Psoas muscle (tissue), 8 donors: Measurements from ENCODE around the gene SIL1. TPM values are rescaled to one million over a fixed set of nuclear protein-coding genes. Genes with fewer than 3 reads are reported as not detected.

Experiments
- ATAC-seq, 4 donors: fragments of 200-7000 bp; cut with Tn5 transposase; one replicate each; pipeline ENCODE4 v1.9.1; 2020; ENCODE audit warnings: moderate library complexity in 3 of 4, mild to moderate bottlenecking in 2 of 4
- DNase-seq, 2 donors: peaks; one replicate each; pipeline ENCODE4 v3.0.0-alpha.2; 2020
- H3K27ac ChIP-seq: fragments of 200-600 bp; one replicate; pipeline ENCODE4 v1.8.0; 2022
- H3K27me3 ChIP-seq, 3 donors: fragments of 200-600 bp in 1 of 3; one replicate each; pipeline versions ENCODE4 v1.6.1 to v1.8.0; 2013 to 2022; ENCODE audit warnings: low read length in 2 of 3, mild to moderate bottlenecking in 2 of 3, moderate library complexity in 1 of 3; ENCODE audit not compliant: insufficient read depth in 3 of 3
- H3K36me3 ChIP-seq, 2 donors: fragments of 200-600 bp in 1 of 2; one replicate each; pipeline versions ENCODE4 v1.6.1 to v1.8.0; 2013 to 2022; ENCODE audit warnings: low read depth in 1 of 2, mild to moderate bottlenecking in 1 of 2, moderate library complexity in 1 of 2; ENCODE audit not compliant: insufficient read depth in 1 of 2
- H3K4me1 ChIP-seq: fragments of 200-600 bp; one replicate; pipeline ENCODE4 v1.8.0; 2022
- H3K4me3 ChIP-seq: fragments of 200-600 bp; one replicate; pipeline ENCODE4 v1.8.0; 2022; ENCODE audit warnings: mild to moderate bottlenecking
- H3K9me3 ChIP-seq: fragments of 200-600 bp; one replicate; pipeline ENCODE4 v1.8.0; 2022
- CTCF ChIP-seq: fragments of 200-600 bp; IDR thresholded peaks from one replicate; pipeline ENCODE4 v1.8.0; 2022; ENCODE audit warnings: antibody characterized with exemption
- WGBS, 3 donors: extraction: QIAGEN DNeasy Blood & Tissue Kit; methylation state at CpG; one replicate each; pipeline versions ENCODE4 v1.1.6 to v1.1.7; 2013; 5-methylcytosine and 5-hydroxymethylcytosine counted together
- intact Hi-C, 2 donors: fragments of 100-400 bp; cut with DNase I; formaldehyde crosslinking; loops; one replicate each; pipeline versions ENCODE4 v1.11.0 to v1.14.2; 2022
- polyA plus RNA-seq, 3 donors: library from polyadenylated mRNA; stranded (reverse); fragments of 200-250 nt; gene quantifications; one replicate each; pipeline ENCODE4 v1.2.3, GENCODE V29; 2013
- total RNA-seq, 4 donors: library from RNA; stranded (reverse); fragmentation: NEBNext Ultra II Directional in 2 of 4; extraction: Animal tissue kit (Norgen Biotek cat#: 25700) in 2 of 4; gene quantifications; one replicate each; pipeline versions ENCODE4 v1.2.1 to v1.2.4, GENCODE V29; 2021 to 2023
- donor health status: healthy with polysubstance abuse.
- donor health status: DM: no; HTN: no; CAD: no; lungs with moderate emphysema.
- donor health status: Bipolar disorder and iron deficiency.
- donor health status: healthy.
- donor health status: DM: yes; HTN: yes; CAD: no.
- donor health status: DM: no; HTN: no; CAD: no.
- donor health status: DM: no; HTN: no; CAD: no.
- donor health status: DM: yes; HTN: yes; CAD: no.

The SIL1 gene
- total and polyA plus RNA-seq, 7 donors, result 27.1 to 52.9 (median 41.0) TPM

- WGBS, 3 donors, result 44 to 76% (median 52%) methylated on average over 5 of the region's 5 CpGs
- peaks cover 5% of the 10 kb centered on the region for H3K9me3 ChIP-seq
- no peak for ATAC-seq
- H3K4me1 ChIP-seq, result peaks cover 18% of the 10 kb centered on the region
- intact Hi-C loops, result no loop called here
- H3K36me3 ChIP-seq, result peaks cover 0 to 3% of the 10 kb centered on the region in 2 donors
- no peak for DNase-seq
- H3K27me3 ChIP-seq, result no peaks in the 10 kb centered on the region
- no peak overlapping the region for H3K27ac ChIP-seq
- TF ChIP-seq CTCF, result no peak
- H3K4me3 ChIP-seq, result no peak overlapping the region
Observed at GRCh38 chr5:139155333-139155732, 42.8 kb downstream of the SIL1 start.

- WGBS, 3 donors, result 88 to 93% (median 92%) methylated on average over 7 of the region's 7 CpGs
- TF ChIP-seq CTCF, result no peak
- H3K27me3 ChIP-seq, result no peaks in the 10 kb centered on the region
- no peak for ATAC-seq
- no peak overlapping the region for H3K4me3 ChIP-seq
- no peaks in the 10 kb centered on the region for H3K36me3 ChIP-seq
- no peak overlapping the region for H3K27ac ChIP-seq
- no peak for DNase-seq
- H3K9me3 ChIP-seq, result peaks cover 5% of the 10 kb centered on the region
- peaks cover 32% of the 10 kb centered on the region for H3K4me1 ChIP-seq
- intact Hi-C loops, result no loop called here
Observed at GRCh38 chr5:139151902-139152301, 46.3 kb downstream of the SIL1 start.

- H3K27ac ChIP-seq, result no peak overlapping the region
- intact Hi-C loops, result no loop called here
- 84 to 90% (median 85%) methylated on average over 9 of the region's 9 CpGs for WGBS, 3 donors
- no peak overlapping the region for H3K4me3 ChIP-seq
- no peaks in the 10 kb centered on the region for H3K9me3 ChIP-seq
- H3K27me3 ChIP-seq, result no peaks in the 10 kb centered on the region
- no peak for DNase-seq
- H3K4me1 ChIP-seq, result peaks cover 36% of the 10 kb centered on the region
- TF ChIP-seq CTCF, result no peak
- no peaks in the 10 kb centered on the region for H3K36me3 ChIP-seq
- no peak for ATAC-seq
Observed at GRCh38 chr5:139150367-139150999, 47.7 kb downstream of the SIL1 start.

- H3K9me3 ChIP-seq, result no peaks in the 10 kb centered on the region
- no peak overlapping the region for H3K27ac ChIP-seq
- TF ChIP-seq CTCF, result no peak
- H3K4me3 ChIP-seq, result no peak overlapping the region
- DNase-seq (no peak), ATAC-seq (peak in 1 of 4 donors; percentile 13)
- H3K27me3 ChIP-seq, result no peaks in the 10 kb centered on the region
- intact Hi-C loops, result no loop called here
- H3K4me1 ChIP-seq, result peaks cover 36% of the 10 kb centered on the region
- WGBS, 3 donors, result 75 to 88% (median 75%) methylated on average over 3 of the region's 3 CpGs
- no peaks in the 10 kb centered on the region for H3K36me3 ChIP-seq
Observed at GRCh38 chr5:139149477-139150199, 48.5 kb downstream of the SIL1 start.
